ENCODE data around the gene CDC5L.

CDC5L gene

GRCh38 chr6:44477293-44477894 lies 89.9 kb downstream of the CDC5L start:
- DNase-seq: no peak

GRCh38 chr6:44478158-44478557 lies 90.7 kb downstream of the CDC5L start:
- DNase-seq: no peak

- no peak for DNase-seq
These were observed 91.2 kb downstream of the CDC5L start for GRCh38 chr6:44478591-44479254.

GRCh38 chr6:44480097-44480541 lies 92.6 kb downstream of the CDC5L start:
- no peak for DNase-seq

GRCh38 chr6:44481056-44481455 lies 93.5 kb downstream of the CDC5L start:
- no peak for DNase-seq

GRCh38 chr6:44481760-44482159 lies 94.3 kb downstream of the CDC5L start:
- no peak for DNase-seq

GRCh38 chr6:44485601-44486401 lies 98.3 kb downstream of the CDC5L start:
- no peak for DNase-seq

- DNase-seq: no peak
These were observed 99.5 kb downstream of the CDC5L start for GRCh38 chr6:44487002-44487401.

- DNase-seq: no peak
These were observed 100.1 kb downstream of the CDC5L start for GRCh38 chr6:44487586-44487985.

- DNase-seq: no peak
These were observed 102.6 kb downstream of the CDC5L start for GRCh38 chr6:44489910-44490604.

- no peak for DNase-seq
These were observed 105.6 kb downstream of the CDC5L start for GRCh38 chr6:44493132-44493531.

- no peak for DNase-seq
These were observed 106.1 kb downstream of the CDC5L start for GRCh38 chr6:44493593-44493992.

- DNase-seq: no peak
These were observed 106.5 kb downstream of the CDC5L start for GRCh38 chr6:44494011-44494501.

GRCh38 chr6:44495036-44495901 lies 107.8 kb downstream of the CDC5L start:
- DNase-seq: no peak

GRCh38 chr6:44496665-44497369 lies 109.3 kb downstream of the CDC5L start:
- no peak for DNase-seq

GRCh38 chr6:44497807-44498206 lies 110.3 kb downstream of the CDC5L start:
- DNase-seq: no peak

- no peak for DNase-seq
These were observed 110.9 kb downstream of the CDC5L start for GRCh38 chr6:44498436-44498835.

GRCh38 chr6:44499609-44500008 lies 112.1 kb downstream of the CDC5L start:
- DNase-seq: no peak

Measured in CD4-positive, alpha-beta T cell treated with Interleukin-4 for 1 hour (primary cell).